H1 (cell line): Measurements from ENCODE around the gene BLTP3B.

Experiments
- CHD7 ChIP-seq: fragments of 300-600 bp; sonication (generic); IDR thresholded peaks from 2 replicates; pipeline ENCODE4 v1.7.1; 2012; ENCODE audit warnings: low read length, moderate library complexity, mild to moderate bottlenecking, inconsistent platforms; ENCODE audit not compliant: insufficient replicate concordance
- CTCF ChIP-seq, 3 experiments: IDR thresholded peaks; 1 replicate in 2 of 3; 2 replicates in 1 of 3; pipeline versions ENCODE4 v1.5.1 to v1.6.1; 2011; ENCODE audit warnings: low read length in 3 of 3, mild to moderate bottlenecking in 3 of 3, inconsistent platforms in 2 of 3, low read depth in 1 of 3, moderate library complexity in 1 of 3; ENCODE audit not compliant: insufficient read depth in 1 of 3; ENCODE audit errors: control extremely low read depth in 1 of 3
- EZH2 ChIP-seq: fragments of 200-600 bp; sonication (generic); IDR thresholded peaks from 2 replicates; pipeline ENCODE4 v1.7.1; 2012; ENCODE audit warnings: low read depth, mild to moderate bottlenecking, moderate library complexity, low read length, inconsistent platforms; ENCODE audit not compliant: severe bottlenecking
- FOSL1 ChIP-seq: IDR thresholded peaks from 2 replicates; pipeline ENCODE4 v1.6.1; 2011; ENCODE audit warnings: mild to moderate bottlenecking, low read depth, low read length, moderate library complexity; ENCODE audit not compliant: insufficient read depth
- HDAC2 ChIP-seq, 2 experiments: fragments of 300-600 bp in 1 of 2; sonication (generic) in 1 of 2; IDR thresholded peaks; 2 replicates each; pipeline ENCODE4 v1.6.1; 2011 to 2012; ENCODE audit warnings: low read depth in 2 of 2, low read length in 2 of 2, mild to moderate bottlenecking in 2 of 2, moderate library complexity in 2 of 2, borderline replicate concordance in 1 of 2, inconsistent platforms in 1 of 2
- POLR2A ChIP-seq, 2 experiments: IDR thresholded peaks; 1 replicate in 1 of 2; 2 replicates in 1 of 2; pipeline ENCODE4 v1.6.1; 2011; ENCODE audit warnings: low read depth in 2 of 2, low read length in 2 of 2, mild to moderate bottlenecking in 2 of 2; ENCODE audit errors: control extremely low read depth in 1 of 2
- RAD21 ChIP-seq, 2 experiments: IDR thresholded peaks in 1 of 2; conservative IDR thresholded peaks in 1 of 2; 2 replicates each; pipeline ENCODE4 v1.6.1; 2011; ENCODE audit warnings: low read depth in 2 of 2, low read length in 2 of 2, improper control_type of control experiment in 1 of 2, inconsistent platforms in 1 of 2, mild to moderate bottlenecking in 1 of 2, moderate library complexity in 1 of 2
- RXRA ChIP-seq: IDR thresholded peaks from 2 replicates; pipeline ENCODE4 v1.6.1; 2011; ENCODE audit warnings: low read depth, mild to moderate bottlenecking, low read length, moderate library complexity; ENCODE audit not compliant: insufficient read depth
- SUZ12 ChIP-seq: fragments of 200-600 bp; sonication (generic); IDR thresholded peaks from 2 replicates; pipeline ENCODE4 v1.6.1; 2012; ENCODE audit warnings: mild to moderate bottlenecking, inconsistent platforms, low read length, moderate library complexity, mixed read lengths

DNA sequence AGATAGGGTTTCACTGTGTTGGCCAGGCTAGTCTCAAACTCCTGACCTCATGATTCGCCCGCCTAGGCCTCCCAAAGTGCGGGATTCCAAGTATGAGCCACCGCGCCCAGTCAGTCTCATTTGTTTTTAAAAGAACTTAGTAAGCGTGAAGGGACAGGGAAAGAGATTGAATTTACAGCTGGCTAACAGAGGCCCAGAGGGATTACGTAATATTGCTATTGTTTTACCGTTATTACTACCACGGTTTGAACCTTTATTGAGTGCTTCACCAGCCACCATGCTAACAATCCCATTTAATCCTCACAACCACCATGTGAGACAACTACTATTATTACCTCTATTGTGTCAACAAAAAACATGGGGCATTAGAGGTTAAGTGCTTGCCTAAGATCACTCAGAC is 26.7 kb upstream of the BLTP3B start:
- no peak for TF ChIP-seq CTCF (IDR thresholded peaks at IDR 0.05; ENCODE audit: control extremely low read depth in 1 of 3, insufficient read depth in 1 of 3, low read depth in 1 of 3, low read length in 3 of 3)
- no peak for TF ChIP-seq RAD21 (IDR thresholded peaks at IDR 0.05 in 1 of 2, conservative IDR thresholded peaks at IDR 0.05 in 1 of 2; ENCODE audit: low read depth in 2 of 2, low read length in 2 of 2)
- no peak for TF ChIP-seq FOSL1
- no peak for TF ChIP-seq HDAC2 (IDR thresholded peaks at IDR 0.05; ENCODE audit: borderline replicate concordance in 1 of 2, low read depth in 2 of 2, low read length in 2 of 2)
- no peak for TF ChIP-seq POLR2A (IDR thresholded peaks at IDR 0.05; ENCODE audit: control extremely low read depth in 1 of 2, low read depth in 2 of 2, low read length in 2 of 2)
- no peak for TF ChIP-seq RXRA
- no peak for TF ChIP-seq SUZ12
- no peak for TF ChIP-seq CHD7
- no peak for TF ChIP-seq EZH2
